Large intestine (tissue), 3 donors: ENCODE data around the gene NEK2. TPM values are rescaled to one million over a fixed set of nuclear protein-coding genes. Genes with fewer than 3 reads are reported as not detected.

Source experiments
- DNase-seq, 2 donors: peaks; one replicate each; pipeline versions ENCODE4 v3.0.0 to v3.0.0-alpha.2; 2013
- H3K27ac ChIP-seq: one replicate; pipeline ENCODE4 v1.5.1; 2013; ENCODE audit warnings: low read length
- H3K27me3 ChIP-seq: 2 replicates; pipeline ENCODE4 v1.6.1; 2013; ENCODE audit warnings: low read length; ENCODE audit not compliant: control insufficient read depth, insufficient read depth
- H3K36me3 ChIP-seq: 2 replicates; pipeline ENCODE4 v1.6.1; 2013; ENCODE audit warnings: low read length; ENCODE audit not compliant: control insufficient read depth, insufficient read depth
- H3K4me1 ChIP-seq: one replicate; pipeline ENCODE4 v1.6.1; 2013; ENCODE audit warnings: low read length; ENCODE audit not compliant: control insufficient read depth, insufficient read depth
- H3K4me3 ChIP-seq: one replicate; pipeline ENCODE4 v1.5.1; 2013; ENCODE audit warnings: low read length
- H3K9me3 ChIP-seq: one replicate; pipeline ENCODE4 v1.6.1; 2013; ENCODE audit warnings: mild to moderate bottlenecking, low read depth, low read length, moderate library complexity; ENCODE audit not compliant: control insufficient read depth
- WGBS: methylation state at CpG from one replicate; pipeline ENCODE4 v1.1.5; 2013; ENCODE audit warnings: low lambda C conversion rate; ENCODE audit not compliant: insufficient coverage; 5-methylcytosine and 5-hydroxymethylcytosine counted together
- polyA plus RNA-seq: library from polyadenylated mRNA; unstranded; fragments of 120-200 nt; gene quantifications from one replicate; pipeline ENCODE4 v1.2.1, GENCODE V29; 2013

The NEK2 gene
- polyA plus RNA-seq, 1 donor, result 11.1 TPM

GRCh38 chr1:211677659-211678058 is 2.2 kb upstream of the NEK2 start:
- Histone ChIP-seq H3K27me3 (no peaks in the 10 kb centered on the region), H3K36me3 (no peaks in the 10 kb centered on the region), H3K27ac (no peak overlapping the region), H3K4me3 (no peak overlapping the region), H3K9me3 (no peaks in the 10 kb centered on the region), H3K4me1 (no peaks in the 10 kb centered on the region)
- no peak for DNase-seq
- 100% methylated on average over 1 of the region's 6 CpGs for WGBS

GRCh38 chr1:211676761-211677160 is 1.3 kb upstream of the NEK2 start:
- no peak overlapping the region for H3K4me3 ChIP-seq
- H3K27me3 ChIP-seq, result no peaks in the 10 kb centered on the region
- DNase-seq, result no peak
- no peaks in the 10 kb centered on the region for H3K9me3 ChIP-seq
- H3K4me1 ChIP-seq, result no peaks in the 10 kb centered on the region
- H3K27ac ChIP-seq, result no peak overlapping the region
- no peaks in the 10 kb centered on the region for H3K36me3 ChIP-seq

GRCh38 chr1:211676106-211676583 is 724 bp upstream of the NEK2 start:
- no peak for DNase-seq
- Histone ChIP-seq H3K9me3 (no peaks in the 10 kb centered on the region), H3K27me3 (no peaks in the 10 kb centered on the region), H3K27ac (peak overlapping the region; percentile 24), H3K4me1 (no peaks in the 10 kb centered on the region), H3K36me3 (no peaks in the 10 kb centered on the region), H3K4me3 (peak overlapping the region; percentile 61)
- no CpG with 5 or more reads among the region's 19 CpGs for WGBS

GRCh38 chr1:211667065-211667617 is 8.3 kb downstream of the NEK2 start:
- DNase-seq, result peak in 1 of 2 donors; percentile 19
- H3K4me3 ChIP-seq, result no peak overlapping the region
- 0% methylated on average over 1 of the region's 2 CpGs for WGBS
- no peaks in the 10 kb centered on the region for H3K9me3 ChIP-seq
- H3K4me1 ChIP-seq, result no peaks in the 10 kb centered on the region
- H3K27ac ChIP-seq, result no peak overlapping the region
- H3K36me3 ChIP-seq, result peaks cover 4% of the 10 kb centered on the region
- H3K27me3 ChIP-seq, result no peaks in the 10 kb centered on the region

- Histone ChIP-seq H3K4me3 (no peak overlapping the region), H3K27me3 (no peaks in the 10 kb centered on the region), H3K27ac (no peak overlapping the region), H3K36me3 (no peaks in the 10 kb centered on the region), H3K4me1 (no peaks in the 10 kb centered on the region), H3K9me3 (no peaks in the 10 kb centered on the region)
- no peak for DNase-seq
- no CpG with 5 or more reads among the region's 10 CpGs for WGBS
These were observed 14.7 kb downstream of the NEK2 start for GRCh38 chr1:211660718-211661222.

GRCh38 chr1:211656728-211657127 is 18.7 kb downstream of the NEK2 start:
- Histone ChIP-seq H3K9me3 (no peaks in the 10 kb centered on the region), H3K27me3 (no peaks in the 10 kb centered on the region), H3K36me3 (no peaks in the 10 kb centered on the region), H3K4me1 (peaks cover 18% of the 10 kb centered on the region), H3K4me3 (no peak overlapping the region), H3K27ac (no peak overlapping the region)
- WGBS, result no CpG with 5 or more reads among the region's 4 CpGs
- DNase-seq, result no peak

- WGBS, result 17% methylated on average over 1 of the region's 27 CpGs
- Histone ChIP-seq H3K9me3 (no peaks in the 10 kb centered on the region), H3K27ac (peak overlapping the region; percentile 39), H3K27me3 (no peaks in the 10 kb centered on the region), H3K4me1 (peaks cover 26% of the 10 kb centered on the region), H3K36me3 (no peaks in the 10 kb centered on the region), H3K4me3 (no peak overlapping the region)
- peak; percentile 81 to 82 for DNase-seq
These were observed 20.3 kb downstream of the NEK2 start for GRCh38 chr1:211654838-211655787.

- no CpG with 5 or more reads among the region's 9 CpGs for WGBS
- H3K9me3 ChIP-seq, result no peaks in the 10 kb centered on the region
- H3K4me1 ChIP-seq, result peaks cover 35% of the 10 kb centered on the region
- no peaks in the 10 kb centered on the region for H3K36me3 ChIP-seq
- peak; percentile 64 to 81 for DNase-seq
- peak overlapping the region; percentile 39 for H3K27ac ChIP-seq
- H3K4me3 ChIP-seq, result no peak overlapping the region
- no peaks in the 10 kb centered on the region for H3K27me3 ChIP-seq
These were observed 21.4 kb downstream of the NEK2 start for GRCh38 chr1:211653959-211654496.

- Histone ChIP-seq H3K9me3 (no peaks in the 10 kb centered on the region), H3K36me3 (no peaks in the 10 kb centered on the region), H3K4me1 (peaks cover 40% of the 10 kb centered on the region), H3K4me3 (no peak overlapping the region), H3K27me3 (no peaks in the 10 kb centered on the region), H3K27ac (peak overlapping the region; percentile 39)
- DNase-seq, result no peak
- no CpG with 5 or more reads among the region's 4 CpGs for WGBS
These were observed 22.1 kb downstream of the NEK2 start for GRCh38 chr1:211653293-211653692.

GRCh38 chr1:211652371-211652770 is 23.1 kb downstream of the NEK2 start:
- Histone ChIP-seq H3K36me3 (no peaks in the 10 kb centered on the region), H3K4me3 (no peak overlapping the region), H3K9me3 (no peaks in the 10 kb centered on the region), H3K4me1 (peaks cover 48% of the 10 kb centered on the region), H3K27me3 (no peaks in the 10 kb centered on the region), H3K27ac (no peak overlapping the region)
- DNase-seq, result no peak
- no CpG with 5 or more reads among the region's 6 CpGs for WGBS
